HEK293T (cell line): ENCODE data around the gene PHF20.
"Not testable (repeated sequence)": the region's sequence is repeated elsewhere in the genome, so short reads cannot be mapped to it uniquely, and the experiment has no call there.

ENCODE experiments used
- CTCF ChIA-PET: fragments of 350-600 bp; formaldehyde crosslinking; extraction: SDS; loops from one replicate; lab custom pipeline; 2021; ENCODE audit warnings: antibody characterized with exemption, inconsistent platforms; lab: Yijun Ruan, JAX
- POLR2A ChIA-PET: fragments of 350-600 bp; formaldehyde crosslinking; extraction: SDS; loops from one replicate; lab custom pipeline; 2020; ENCODE audit warnings: antibody characterized with exemption, inconsistent platforms; lab: Yijun Ruan, JAX
- DNase-seq: peaks from one replicate; pipeline ENCODE4 v3.0.0; 2012; ENCODE audit warnings: mixed read lengths; ENCODE audit errors: extremely low spot score
- ARNT ChIP-seq: fragments of 450-650 bp; IDR thresholded peaks from 2 replicates; pipeline ENCODE4 v1.6.1; 2017; ENCODE audit warnings: mild to moderate bottlenecking
- BHLHE40 ChIP-seq: fragments of 450-650 bp; IDR thresholded peaks from 2 replicates; pipeline ENCODE4 v1.6.1; 2016; ENCODE audit warnings: mild to moderate bottlenecking, moderate library complexity, borderline replicate concordance
- CTBP1 ChIP-seq: fragments of 450-650 bp; IDR thresholded peaks from 2 replicates; pipeline ENCODE4 v1.6.1; 2016; ENCODE audit warnings: borderline replicate concordance
- ELF4 ChIP-seq: fragments of 450-650 bp; IDR thresholded peaks from 2 replicates; pipeline ENCODE4 v1.6.1; 2017; ENCODE audit warnings: antibody characterized with exemption
- FOXA1 ChIP-seq: fragments of 450-650 bp; IDR thresholded peaks from 2 replicates; pipeline ENCODE4 v1.6.1; 2016; ENCODE audit warnings: mild to moderate bottlenecking
- FOXK2 ChIP-seq: fragments of 450-650 bp; IDR thresholded peaks from 2 replicates; pipeline ENCODE4 v1.6.1; 2016; ENCODE audit warnings: mild to moderate bottlenecking
- FOXM1 ChIP-seq: fragments of 450-650 bp; IDR thresholded peaks from 2 replicates; pipeline ENCODE4 v1.6.1; 2017; ENCODE audit warnings: mild to moderate bottlenecking, borderline replicate concordance
- HDGF ChIP-seq: fragments of 450-650 bp; IDR thresholded peaks from 2 replicates; pipeline ENCODE4 v1.6.1; 2017; ENCODE audit warnings: antibody characterized with exemption, borderline replicate concordance
- L3MBTL2 ChIP-seq: fragments of 450-650 bp; conservative IDR thresholded peaks from 2 replicates; pipeline ENCODE4 v1.6.1; 2016; ENCODE audit warnings: mild to moderate bottlenecking
- LEF1 ChIP-seq: fragments of 450-650 bp; IDR thresholded peaks from 2 replicates; pipeline ENCODE4 v1.6.1; 2017; ENCODE audit warnings: mild to moderate bottlenecking, borderline replicate concordance
- NFRKB ChIP-seq: fragments of 450-650 bp; IDR thresholded peaks from 2 replicates; pipeline ENCODE4 v1.6.1; 2016; ENCODE audit warnings: mild to moderate bottlenecking, moderate library complexity
- SP1 ChIP-seq: fragments of 450-650 bp; IDR thresholded peaks from 2 replicates; pipeline ENCODE4 v1.6.1; 2017
- SUZ12 ChIP-seq: fragments of 450-650 bp; IDR thresholded peaks from 2 replicates; pipeline ENCODE4 v1.6.1; 2016; ENCODE audit warnings: mild to moderate bottlenecking
- TARDBP ChIP-seq: fragments of 450-650 bp; IDR thresholded peaks from 2 replicates; pipeline ENCODE4 v1.6.1; 2016
- ZNF384 ChIP-seq: fragments of 450-650 bp; IDR thresholded peaks from 2 replicates; pipeline ENCODE4 v1.6.1; 2016
- TF ChIP-seq, protein P1 (sequence below): fragments of 450-650 bp; IDR thresholded peaks from 2 replicates; pipeline ENCODE4 v1.6.1; 2016

The PHF20 gene

DNA sequence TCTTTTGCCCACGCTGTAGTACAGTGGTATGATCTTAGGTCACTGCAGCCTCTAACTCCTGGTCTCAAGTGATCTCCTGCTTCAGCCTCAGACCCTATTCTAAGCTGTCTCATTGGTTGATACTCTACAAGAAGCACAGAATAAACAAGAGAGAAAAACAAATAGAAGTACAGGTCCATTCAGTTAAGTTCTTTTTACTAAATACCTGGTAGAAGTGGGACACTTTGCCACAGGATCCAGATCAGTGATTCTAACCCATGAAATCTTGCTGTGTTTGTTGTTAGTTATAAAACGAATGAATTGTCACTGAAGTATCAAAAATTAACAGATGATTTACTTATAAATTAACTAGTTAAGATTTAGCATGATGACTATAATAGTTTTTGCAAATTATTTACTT, 105.8 kb downstream of the PHF20 start:
- CTCF ChIA-PET = no interaction called here
- POLR2A ChIA-PET = interaction anchor here (3.2 kb wide), 1 partner anchor 135 kb away, joined by 17 read pairs; the partner anchor contains the start of gene RBM39
- no peak for DNase-seq
- TF ChIP-seq ZNF384 (no peak), NFRKB (no peak), FOXM1 (no peak), ELF4 (no peak), LEF1 (no peak), FOXA1 (no peak), BHLHE40 (no peak), HDGF (no peak)
- TF ChIP-seq, protein P1, sequence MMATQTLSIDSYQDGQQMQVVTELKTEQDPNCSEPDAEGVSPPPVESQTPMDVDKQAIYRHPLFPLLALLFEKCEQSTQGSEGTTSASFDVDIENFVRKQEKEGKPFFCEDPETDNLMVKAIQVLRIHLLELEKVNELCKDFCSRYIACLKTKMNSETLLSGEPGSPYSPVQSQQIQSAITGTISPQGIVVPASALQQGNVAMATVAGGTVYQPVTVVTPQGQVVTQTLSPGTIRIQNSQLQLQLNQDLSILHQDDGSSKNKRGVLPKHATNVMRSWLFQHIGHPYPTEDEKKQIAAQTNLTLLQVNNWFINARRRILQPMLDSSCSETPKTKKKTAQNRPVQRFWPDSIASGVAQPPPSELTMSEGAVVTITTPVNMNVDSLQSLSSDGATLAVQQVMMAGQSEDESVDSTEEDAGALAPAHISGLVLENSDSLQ = no peak

DNA sequence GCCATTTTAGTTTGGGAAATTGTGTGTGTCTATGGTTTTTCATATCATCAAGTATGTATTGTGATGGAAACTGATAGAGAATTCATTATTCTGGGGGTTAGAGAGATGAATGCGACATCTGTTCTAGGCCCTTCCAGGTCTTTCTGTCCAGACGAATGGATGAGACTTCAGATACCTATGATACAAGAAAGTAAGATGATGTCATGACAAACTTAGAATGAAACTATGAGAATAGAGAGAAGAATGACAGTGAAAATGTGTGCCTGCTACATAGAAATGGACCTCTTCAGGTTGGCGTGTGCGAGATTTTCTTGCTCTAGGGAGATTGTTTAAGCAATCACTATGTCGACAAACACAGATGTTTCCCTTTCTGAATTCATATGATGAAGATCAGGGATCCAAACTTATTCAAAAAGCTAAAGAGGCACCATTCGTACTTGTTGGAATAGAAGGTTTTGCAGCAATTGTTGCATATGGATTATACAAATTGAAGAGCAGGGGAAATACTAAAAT, 106.4 kb downstream of the PHF20 start:
- no peak for DNase-seq
- POLR2A ChIA-PET = interaction anchor here (3.2 kb wide), 1 partner anchor 136 kb away, joined by 17 read pairs; the partner anchor contains the start of gene RBM39
- CTCF ChIA-PET = no interaction called here
- TF ChIP-seq TARDBP (no peak), FOXK2 (no peak), FOXA1 (no peak), L3MBTL2 (no peak)

DNA sequence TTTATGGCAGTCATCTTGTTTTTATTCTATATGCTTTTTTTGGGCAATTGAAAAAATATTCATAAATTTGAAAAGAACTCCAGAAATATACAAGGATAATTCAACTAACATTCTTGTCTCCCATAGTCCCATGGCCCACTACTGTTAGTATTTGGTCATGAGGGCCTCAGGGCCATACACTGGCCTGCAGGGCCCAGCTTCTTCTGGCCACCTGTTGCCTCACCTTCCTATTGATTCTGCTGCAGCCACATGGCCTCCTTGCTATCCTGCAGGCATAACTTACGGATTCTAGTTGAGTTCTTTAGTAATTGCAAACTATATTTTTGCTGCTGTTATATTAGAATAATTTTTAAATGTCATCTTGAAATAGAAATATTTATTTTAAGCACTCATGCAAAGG, 109.9 kb downstream of the PHF20 start:
- DNase-seq = no peak
- ChIA-PET CTCF (no interaction called here), POLR2A (no interaction called here)
- no peak for TF ChIP-seq SUZ12
- TF ChIP-seq ZNF384 = no peak
- TF ChIP-seq L3MBTL2 = no peak

DNA sequence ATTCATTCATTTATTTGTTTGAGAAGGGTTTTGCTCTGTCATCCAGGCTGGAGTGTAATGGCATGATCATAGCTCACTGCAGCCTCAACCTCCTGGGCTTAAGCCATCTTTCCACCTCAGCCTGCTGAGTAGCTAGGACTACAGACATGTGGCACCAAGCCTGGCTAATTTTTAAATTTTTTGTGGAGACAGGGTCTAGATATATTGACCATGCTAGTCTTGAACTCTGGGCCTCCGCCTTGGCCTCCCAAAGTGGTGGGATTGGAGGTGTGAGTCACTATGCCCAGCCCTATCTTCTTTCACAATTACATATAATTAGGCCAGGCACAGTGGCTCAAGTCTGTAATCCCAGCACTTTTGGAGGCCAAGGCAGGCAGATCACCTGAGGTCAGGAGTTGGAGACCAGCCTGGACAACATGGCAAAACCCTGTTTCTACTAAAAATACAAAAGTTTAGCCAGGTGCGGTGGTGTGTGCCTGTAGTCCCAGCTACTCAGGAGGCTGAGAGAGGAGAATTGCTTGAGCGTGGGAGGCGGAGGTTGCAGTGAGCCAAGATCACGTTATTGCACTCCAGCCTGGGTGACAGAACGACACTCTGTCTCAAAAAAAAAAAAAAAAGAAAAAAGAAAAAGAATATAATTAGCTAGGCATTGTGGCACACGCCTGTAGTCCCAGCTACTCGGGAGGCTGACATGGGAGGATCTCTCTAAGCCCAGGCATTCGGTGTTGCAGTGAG, 110.8 kb downstream of the PHF20 start:
- CTCF ChIA-PET = interaction anchor here (0.6 to 0.8 kb wide), 2 partner anchors 182 to 266 kb away, joined by 3 to 4 read pairs; no protein-coding TSS in a partner anchor
- POLR2A ChIA-PET = interaction anchor here (1.4 to 2.7 kb wide), 3 partner anchors 72 to 140 kb away, joined by 3 to 30 read pairs (median 11); partner anchors contain the start of genes PHF20, RBM39 and SCAND1
- not testable (repeated sequence) for DNase-seq

DNA sequence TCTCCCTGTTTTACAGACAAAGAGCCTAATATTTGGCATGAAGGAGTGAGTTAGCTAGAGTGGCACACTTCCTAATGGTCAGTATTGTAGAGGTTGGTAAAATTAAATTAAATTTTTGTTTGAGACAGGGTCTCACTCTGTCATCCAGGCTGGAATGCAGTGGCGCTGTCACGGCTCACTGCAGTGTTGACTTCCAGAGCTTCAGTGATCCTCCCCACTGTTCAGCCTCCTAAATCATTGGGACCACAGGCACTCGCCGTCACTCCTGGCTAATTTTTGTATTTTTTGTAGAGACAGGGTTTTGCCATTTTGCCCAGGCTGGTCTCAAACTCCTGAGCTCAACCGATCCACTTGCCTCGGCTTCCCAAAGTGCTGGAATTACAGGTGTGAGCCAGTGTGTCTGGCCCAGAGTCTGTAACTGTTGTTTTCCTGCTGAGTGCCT, 111.5 kb downstream of the PHF20 start:
- TF ChIP-seq, protein P1 = peak; percentile 72
- no peak for TF ChIP-seq BHLHE40
- POLR2A ChIA-PET = interaction anchor here (1.4 to 2.7 kb wide), 3 partner anchors 71 to 141 kb away, joined by 3 to 30 read pairs (median 11); partner anchors contain the start of genes PHF20, RBM39 and SCAND1
- DNase-seq = no peak
- CTCF ChIA-PET = interaction anchor here (0.6 to 0.8 kb wide), 2 partner anchors 183 to 267 kb away, joined by 3 to 4 read pairs; no protein-coding TSS in a partner anchor

DNA sequence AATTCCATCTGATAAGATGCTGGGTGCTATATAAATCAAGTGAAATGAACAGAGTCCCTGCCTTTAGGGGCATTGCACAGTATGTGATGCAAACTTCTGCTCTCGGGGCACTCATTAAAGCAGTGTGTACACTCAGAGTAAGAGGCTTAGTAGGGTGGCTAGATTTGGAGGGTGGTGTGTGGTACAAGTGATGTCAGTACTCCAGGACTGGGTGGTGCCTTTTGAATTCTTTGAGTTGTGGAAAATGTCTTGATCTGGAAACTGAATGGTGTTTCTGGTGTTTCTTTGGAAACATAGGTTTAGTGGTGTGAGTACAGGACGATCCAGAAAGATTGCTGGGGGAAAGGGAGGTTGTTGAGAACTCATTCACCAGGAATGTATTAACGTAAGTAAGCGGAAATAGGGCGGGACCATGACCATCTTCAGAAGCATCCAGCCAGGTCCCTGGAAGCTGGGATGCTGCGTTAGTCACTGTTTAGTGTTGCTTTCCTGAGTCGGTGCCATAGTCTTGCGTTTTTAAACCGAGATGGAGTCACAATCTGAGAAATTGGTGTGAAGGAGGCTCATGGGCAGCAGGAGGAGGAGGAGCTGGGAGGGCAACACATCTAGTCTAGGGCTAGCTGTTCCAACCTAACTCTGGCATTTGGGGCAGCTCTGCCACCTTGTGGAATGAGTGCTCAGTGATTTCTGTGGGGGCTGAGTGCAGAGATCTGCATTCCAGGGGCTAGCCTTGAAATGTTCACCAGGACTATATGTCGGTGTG, 112.1 kb downstream of the PHF20 start:
- ChIA-PET CTCF (interaction anchor here (0.6 to 1.7 kb wide), 4 partner anchors 9 to 935 kb away, joined by 3 to 10 read pairs (median 6); no protein-coding TSS in a partner anchor), POLR2A (interaction anchor here (0.6 to 2.7 kb wide), 4 partner anchors 70 to 143 kb away, joined by 3 to 30 read pairs (median 7); partner anchors contain the start of genes PHF20, RBM39 and SCAND1)
- no peak for TF ChIP-seq SP1
- TF ChIP-seq, protein P1 = peak; percentile 63
- DNase-seq = peak; percentile 76

DNA sequence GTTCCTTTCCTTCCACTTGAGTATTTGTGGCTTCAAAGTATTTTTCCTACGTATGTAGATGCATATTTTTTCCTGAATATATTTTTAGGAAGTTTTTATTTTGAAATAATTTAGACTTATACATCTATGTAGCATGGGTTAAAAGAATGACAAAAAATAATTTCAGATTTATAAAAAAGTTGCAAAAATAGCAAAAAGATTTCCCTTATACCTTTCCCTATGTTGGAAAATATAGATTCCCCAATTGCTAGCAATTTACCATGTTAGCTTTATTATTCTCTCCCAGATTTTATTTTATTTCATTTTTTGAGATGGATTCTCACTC, 112.7 kb downstream of the PHF20 start:
- POLR2A ChIA-PET = interaction anchor here (2.3 to 2.7 kb wide), 2 partner anchors 113 to 142 kb away, joined by 11 to 30 read pairs; partner anchors contain the start of genes PHF20 and RBM39
- no peak for TF ChIP-seq ARNT
- no peak for TF ChIP-seq FOXM1
- no peak for TF ChIP-seq FOXA1
- no peak for TF ChIP-seq L3MBTL2
- TF ChIP-seq CTBP1 = no peak
- no peak for TF ChIP-seq SP1
- TF ChIP-seq, protein P1 = no peak
- no peak for TF ChIP-seq FOXK2
- TF ChIP-seq ZNF384 = no peak
- no peak for TF ChIP-seq SUZ12
- no peak for TF ChIP-seq ELF4
- no peak for TF ChIP-seq NFRKB
- TF ChIP-seq LEF1 = no peak
- no peak for TF ChIP-seq HDGF
- no peak for TF ChIP-seq BHLHE40
- TF ChIP-seq TARDBP = no peak
- CTCF ChIA-PET = interaction anchor here (0.6 to 1.7 kb wide), 4 partner anchors 9 to 936 kb away, joined by 3 to 10 read pairs (median 6); no protein-coding TSS in a partner anchor

More for the DNA sequence above, 112.7 kb downstream of the PHF20 start:
- no peak for DNase-seq
